Suppressor macrophage treated with lipopolysaccharide for 1 hour (primary cell): ENCODE results near the gene RNF223.

Experiments
- DNase-seq, 3 donors: peaks; one replicate each; pipeline ENCODE4 v3.0.0-alpha.2; 2020 to 2022

Gene RNF223

DNA sequence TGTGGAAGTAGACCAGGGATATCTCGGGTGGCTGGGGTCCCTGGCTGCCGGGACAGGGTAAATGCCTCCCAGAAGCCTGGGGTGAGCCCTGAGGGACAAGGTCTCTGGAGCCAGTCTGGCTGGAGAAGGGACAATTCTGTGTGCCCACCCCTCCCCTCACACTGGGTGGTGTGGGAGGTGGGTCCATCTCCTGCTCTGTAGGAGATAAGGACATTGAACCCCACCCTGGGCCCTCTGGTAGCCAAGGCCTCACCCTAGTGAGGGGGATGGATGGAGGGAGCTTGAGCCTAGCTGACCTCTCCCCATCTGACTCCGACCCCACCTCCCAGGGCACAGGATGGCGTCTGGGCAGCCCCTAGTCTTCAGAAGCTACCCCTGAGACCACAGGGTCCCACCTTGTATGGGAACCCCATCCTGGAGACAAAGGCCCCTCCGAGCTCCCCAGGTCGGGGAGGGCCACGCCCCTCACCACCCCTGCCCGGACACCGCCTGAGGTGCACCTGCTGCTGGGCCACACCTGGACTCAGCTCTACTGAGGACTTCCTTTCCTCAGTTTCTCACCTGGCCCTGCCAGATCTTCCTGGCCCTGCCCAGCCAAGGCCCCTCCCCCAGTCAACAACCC is 49.8 kb downstream of the RNF223 start:
- DNase-seq, result no peak

DNA sequence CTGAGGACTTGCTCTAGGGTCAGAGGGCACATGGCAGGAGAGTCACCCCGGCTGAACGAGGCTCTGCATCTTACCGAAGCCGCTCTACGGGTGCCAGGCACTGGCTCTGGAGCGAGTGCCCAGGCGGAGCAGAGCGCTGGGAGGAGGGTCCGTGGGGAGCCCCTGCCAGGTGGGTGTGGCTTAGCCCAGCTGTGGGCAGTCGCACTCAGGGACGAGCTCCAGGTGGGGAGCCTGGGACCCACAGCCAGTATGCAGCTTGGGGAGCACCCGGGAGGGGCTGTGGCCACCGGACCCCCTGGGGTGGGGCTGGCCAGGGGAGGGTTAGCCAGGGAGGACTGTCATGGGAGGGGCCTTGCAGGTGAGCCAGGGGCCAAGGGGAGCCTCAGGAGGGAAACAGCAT is 50.4 kb downstream of the RNF223 start:
- DNase-seq, result peak in 1 of 3 donors; percentile 38

DNA sequence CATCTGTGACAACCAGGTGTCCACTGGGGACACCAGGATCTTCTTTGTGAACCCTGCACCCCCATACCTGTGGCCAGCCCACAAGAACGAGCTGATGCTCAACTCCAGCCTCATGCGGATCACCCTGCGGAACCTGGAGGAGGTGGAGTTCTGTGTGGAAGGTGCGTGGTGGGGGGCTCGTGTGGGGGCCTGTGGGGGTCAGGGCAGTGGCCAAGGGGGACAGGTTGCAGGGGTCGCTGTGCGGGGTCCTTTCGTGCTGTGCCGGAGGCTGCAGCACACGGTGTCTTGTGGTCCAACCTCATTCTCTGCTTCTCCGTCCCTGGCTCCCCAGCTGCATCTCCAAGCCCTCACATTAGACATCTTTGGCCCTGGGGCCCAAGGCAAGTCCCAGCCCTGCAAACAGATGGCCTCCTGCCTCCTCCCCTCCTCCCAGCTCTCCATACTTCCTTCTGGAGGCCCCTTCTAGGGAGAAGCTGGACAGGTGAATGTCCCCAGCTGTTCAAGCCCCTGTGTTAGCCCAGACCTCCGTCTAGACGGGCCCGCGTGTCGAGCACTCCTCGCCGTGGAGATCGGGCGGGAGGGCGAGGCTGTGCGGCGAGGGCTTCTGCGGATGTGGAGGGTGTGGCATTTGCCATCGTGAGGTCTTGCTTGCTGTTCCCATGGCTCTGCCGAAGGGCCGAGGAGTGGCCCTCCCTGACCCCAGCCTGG is 51.6 kb downstream of the RNF223 start:
- peak in 1 of 3 donors; percentile 28 for DNase-seq

DNA sequence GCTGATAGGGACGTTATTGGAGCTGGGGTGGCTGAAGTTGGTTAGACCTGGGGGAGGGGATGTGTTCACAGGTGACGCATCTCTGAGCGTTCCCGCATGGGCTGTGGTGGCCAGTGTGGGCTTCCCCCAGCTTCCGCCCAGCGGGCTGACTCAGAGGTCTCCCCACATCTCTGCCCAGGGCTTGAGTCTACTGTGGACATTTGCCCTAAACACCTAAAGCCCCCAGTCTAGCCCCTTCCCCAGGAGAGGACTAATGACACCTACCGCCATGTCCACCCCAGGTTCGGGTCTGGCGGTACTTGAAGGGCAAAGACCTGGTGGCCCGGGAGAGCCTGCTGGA is 52.2 kb downstream of the RNF223 start:
- peak; percentile 62 to 72 (median 71) for DNase-seq

DNA sequence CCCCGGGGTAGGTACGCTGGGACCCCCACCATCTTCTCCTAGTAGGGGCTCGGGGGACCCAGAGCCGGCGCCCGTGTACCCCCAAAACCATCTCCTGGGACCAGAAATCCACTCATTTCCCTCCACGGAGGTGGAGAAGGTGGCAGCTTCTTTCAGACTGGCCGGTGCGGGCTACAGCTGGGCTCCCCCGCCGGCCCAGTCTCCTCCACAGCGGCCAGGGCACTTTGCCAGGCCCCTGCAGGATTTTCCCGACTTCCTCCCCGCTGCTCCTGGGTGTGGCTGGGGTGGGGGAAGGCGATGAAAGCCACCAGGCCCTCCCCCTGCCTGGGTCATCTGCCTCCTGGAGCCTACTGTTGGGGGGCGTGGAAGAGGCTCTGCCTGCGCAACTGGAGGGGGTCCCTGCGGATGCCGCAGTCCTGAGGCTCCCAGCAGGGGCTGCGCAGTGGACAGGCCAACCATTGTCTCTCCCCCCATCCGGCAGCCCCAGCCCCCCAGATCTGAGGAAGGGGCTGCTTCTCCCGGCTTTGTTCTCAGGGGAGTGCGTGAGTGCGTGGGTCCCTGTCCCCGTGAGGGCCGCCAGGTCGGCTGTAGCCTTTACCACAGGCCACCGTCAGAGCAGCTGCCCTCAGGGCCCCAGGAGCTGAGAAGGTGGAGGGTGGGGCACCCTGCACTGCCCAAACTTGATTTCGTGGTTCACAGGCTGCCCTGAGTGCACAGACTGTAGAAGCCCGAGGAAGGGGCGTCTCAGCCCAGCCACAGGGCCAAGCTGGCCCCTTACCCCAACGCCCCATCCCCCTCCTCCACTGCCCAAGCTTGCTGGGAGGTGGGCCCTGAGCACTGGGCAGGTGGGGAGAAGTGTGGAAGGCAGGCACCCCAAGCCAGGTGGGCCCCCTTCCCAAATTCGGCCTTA is 52.8 kb downstream of the RNF223 start:
- peak; percentile 89 to 95 (median 90) for DNase-seq
